SJCRH30 (cell line): ENCODE data around the gene UNC45A. TPM values are rescaled to one million over a fixed set of nuclear protein-coding genes. Genes with fewer than 3 reads are reported as not detected.

Source experiments
- DNase-seq, 2 experiments: peaks; one replicate each; pipeline ENCODE4 v3.0.0-alpha.2; 2015 to 2020
- H3K27ac ChIP-seq: fragments of 250-450 bp; sonication (Bioruptor Pico); 2 replicates; pipeline ENCODE4 v1.5.1; 2020; ENCODE audit warnings: mild to moderate bottlenecking, moderate library complexity
- H3K27me3 ChIP-seq: fragments of 250-450 bp; sonication (Bioruptor Pico); 2 replicates; pipeline ENCODE4 v1.5.1; 2020; ENCODE audit warnings: mild to moderate bottlenecking, moderate library complexity
- H3K36me3 ChIP-seq: fragments of 250-450 bp; sonication (Bioruptor Pico); 2 replicates; pipeline ENCODE4 v1.5.1; 2020; ENCODE audit warnings: mild to moderate bottlenecking, moderate library complexity
- H3K4me1 ChIP-seq: fragments of 250-450 bp; sonication (Bioruptor Pico); 2 replicates; pipeline ENCODE4 v1.5.1; 2020; ENCODE audit warnings: mild to moderate bottlenecking, moderate library complexity
- H3K4me3 ChIP-seq: fragments of 250-450 bp; sonication (Bioruptor Pico); 2 replicates; pipeline ENCODE4 v1.5.1; 2020; ENCODE audit warnings: mild to moderate bottlenecking, moderate library complexity
- H3K9me3 ChIP-seq: fragments of 250-450 bp; sonication (Bioruptor Pico); replicated peaks from 2 replicates; pipeline ENCODE4 v1.5.1; 2020; ENCODE audit warnings: mild to moderate bottlenecking, moderate library complexity
- total RNA-seq: library from RNA; depleted of rRNA; stranded (reverse); fragments of >200 nt; shearing (Covaris generic); gene quantifications from 2 replicates; pipeline ENCODE4 v1.2.3, GENCODE V29; 2014; rRNA removed

Gene UNC45A, protein sequence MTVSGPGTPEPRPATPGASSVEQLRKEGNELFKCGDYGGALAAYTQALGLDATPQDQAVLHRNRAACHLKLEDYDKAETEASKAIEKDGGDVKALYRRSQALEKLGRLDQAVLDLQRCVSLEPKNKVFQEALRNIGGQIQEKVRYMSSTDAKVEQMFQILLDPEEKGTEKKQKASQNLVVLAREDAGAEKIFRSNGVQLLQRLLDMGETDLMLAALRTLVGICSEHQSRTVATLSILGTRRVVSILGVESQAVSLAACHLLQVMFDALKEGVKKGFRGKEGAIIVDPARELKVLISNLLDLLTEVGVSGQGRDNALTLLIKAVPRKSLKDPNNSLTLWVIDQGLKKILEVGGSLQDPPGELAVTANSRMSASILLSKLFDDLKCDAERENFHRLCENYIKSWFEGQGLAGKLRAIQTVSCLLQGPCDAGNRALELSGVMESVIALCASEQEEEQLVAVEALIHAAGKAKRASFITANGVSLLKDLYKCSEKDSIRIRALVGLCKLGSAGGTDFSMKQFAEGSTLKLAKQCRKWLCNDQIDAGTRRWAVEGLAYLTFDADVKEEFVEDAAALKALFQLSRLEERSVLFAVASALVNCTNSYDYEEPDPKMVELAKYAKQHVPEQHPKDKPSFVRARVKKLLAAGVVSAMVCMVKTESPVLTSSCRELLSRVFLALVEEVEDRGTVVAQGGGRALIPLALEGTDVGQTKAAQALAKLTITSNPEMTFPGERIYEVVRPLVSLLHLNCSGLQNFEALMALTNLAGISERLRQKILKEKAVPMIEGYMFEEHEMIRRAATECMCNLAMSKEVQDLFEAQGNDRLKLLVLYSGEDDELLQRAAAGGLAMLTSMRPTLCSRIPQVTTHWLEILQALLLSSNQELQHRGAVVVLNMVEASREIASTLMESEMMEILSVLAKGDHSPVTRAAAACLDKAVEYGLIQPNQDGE
- 40.7 and 42.4 TPM in 2 replicates for total RNA-seq

DNA sequence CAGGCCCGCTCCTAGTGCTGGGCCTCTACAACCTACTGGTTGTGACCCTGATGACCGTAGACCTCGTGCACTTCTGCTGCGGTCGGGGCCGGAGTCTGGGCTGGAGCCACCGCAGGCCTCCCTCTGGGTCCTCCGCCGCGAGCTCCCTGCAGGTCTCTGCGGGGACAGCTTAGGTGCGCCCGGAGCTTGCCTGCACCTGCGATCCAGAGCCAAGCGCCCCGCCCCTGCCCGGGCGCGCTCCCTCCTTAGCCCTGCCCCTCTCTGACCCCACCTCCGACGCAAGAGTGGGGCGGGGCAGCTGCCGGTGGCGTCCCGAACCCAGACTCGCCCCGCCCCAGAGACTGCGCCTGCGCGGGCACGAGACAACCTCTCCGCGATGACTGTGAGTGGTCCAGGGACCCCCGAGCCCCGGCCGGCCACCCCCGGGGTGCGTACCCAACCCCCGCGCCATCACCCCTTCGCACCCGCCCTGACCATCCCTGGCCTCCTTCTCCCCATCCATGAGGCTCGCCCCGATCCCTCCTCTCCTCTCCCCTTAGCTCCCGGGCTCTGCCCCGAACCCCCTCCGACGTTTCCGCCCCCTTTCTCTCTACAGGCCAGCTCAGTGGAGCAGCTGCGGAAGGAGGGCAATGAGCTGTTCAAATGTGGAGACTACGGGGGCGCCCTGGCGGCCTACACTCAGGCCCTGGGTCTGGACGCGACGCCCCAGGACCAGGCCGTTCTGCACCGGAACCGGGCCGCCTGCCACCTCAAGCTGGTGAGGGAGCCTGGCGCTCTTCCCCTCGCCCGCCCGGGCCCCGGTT is at the start of gene UNC45A:
UNC45A (plus strand) TSS at position 337 of the 803 bp plus-strand sequence; CDS start at position 377, 40 bp downstream.
- Histone ChIP-seq H3K9me3 (no peaks in the 10 kb centered on the region), H3K4me3 (peak within 1 kb of the TSS; percentile 93), H3K27me3 (no peaks in the 10 kb centered on the region), H3K27ac (peak within 1 kb of the TSS; percentile 64), H3K4me1 (peaks cover 11% of the 10 kb centered on the region), H3K36me3 (peaks cover 20% of the 10 kb centered on the region)
- peak; percentile 91 to 92 for DNase-seq

DNA sequence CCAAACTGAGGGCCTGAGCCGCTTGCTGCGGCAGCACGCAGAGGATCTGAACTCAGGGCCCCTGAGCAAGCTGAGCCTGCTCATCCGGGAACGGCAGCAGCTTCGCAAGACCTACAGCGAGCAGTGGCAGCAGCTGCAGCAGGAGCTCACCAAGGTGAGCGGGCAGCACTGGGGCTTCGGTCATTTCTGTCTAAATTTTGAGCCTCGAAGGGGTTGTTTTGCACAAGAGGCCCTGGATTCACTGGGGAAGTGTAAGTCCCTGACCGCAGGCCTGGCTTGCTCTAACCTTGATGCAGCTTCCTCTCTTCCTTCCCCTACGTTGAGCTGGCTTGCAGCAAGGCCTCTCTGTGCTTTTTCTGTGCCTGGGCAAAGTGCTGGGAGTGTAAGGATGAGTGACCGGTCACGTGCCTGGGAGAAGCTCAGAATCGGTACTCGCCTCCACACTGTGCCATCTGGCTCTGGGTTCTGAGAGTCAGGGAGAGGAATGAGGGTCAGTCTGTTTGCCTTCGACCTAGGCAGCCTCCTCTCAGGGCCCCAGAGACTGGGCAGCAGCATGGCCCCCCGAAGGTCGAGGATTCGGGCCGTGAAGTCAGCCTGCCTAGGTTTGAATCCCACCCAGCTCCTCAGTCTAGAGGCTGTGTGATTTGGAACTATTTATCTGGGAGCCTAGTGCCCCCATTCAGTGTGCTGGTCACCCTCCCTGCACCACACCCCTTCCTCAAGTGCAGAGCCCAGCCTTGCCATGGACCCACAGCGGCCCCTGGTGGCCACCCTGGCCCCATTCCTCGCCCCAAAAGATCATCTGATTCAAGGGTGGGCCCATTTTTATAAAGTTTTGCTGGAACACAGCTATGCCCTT is 49.4 kb upstream of the UNC45A start:
- Histone ChIP-seq H3K36me3 (no peaks in the 10 kb centered on the region), H3K4me3 (no peak overlapping the region), H3K9me3 (no peaks in the 10 kb centered on the region), H3K27ac (no peak overlapping the region), H3K27me3 (peaks cover 5% of the 10 kb centered on the region; the same call in 1 of the 2 replicates), H3K4me1 (peaks cover 3% of the 10 kb centered on the region; the same call in 1 of the 2 replicates)
- DNase-seq: peak; percentile 74 to 83

DNA sequence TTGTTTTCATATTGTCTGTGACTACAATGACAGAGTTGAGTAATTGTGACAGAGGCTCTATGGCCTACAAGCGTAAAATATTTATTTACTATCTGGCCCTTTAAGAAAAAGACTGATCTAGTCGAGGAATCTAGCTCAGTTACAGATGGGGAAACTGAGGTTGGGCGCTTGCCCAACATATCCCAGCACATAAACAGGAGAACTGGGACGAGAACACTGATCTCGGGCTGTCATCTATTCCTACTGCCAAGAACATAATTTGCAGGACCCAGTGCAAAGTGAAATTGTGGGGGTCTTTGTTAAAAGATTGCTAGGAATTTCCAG is 48.8 kb upstream of the UNC45A start:
- DNase-seq: no peak
- H3K27me3 ChIP-seq: peaks cover 11% of the 10 kb centered on the region; the same call in 1 of the 2 replicates
- H3K9me3 ChIP-seq: no peaks in the 10 kb centered on the region
- H3K36me3 ChIP-seq: no peaks in the 10 kb centered on the region
- no peak overlapping the region for H3K27ac ChIP-seq
- H3K4me1 ChIP-seq: peaks cover 3% of the 10 kb centered on the region; the same call in 1 of the 2 replicates
- no peak overlapping the region for H3K4me3 ChIP-seq

DNA sequence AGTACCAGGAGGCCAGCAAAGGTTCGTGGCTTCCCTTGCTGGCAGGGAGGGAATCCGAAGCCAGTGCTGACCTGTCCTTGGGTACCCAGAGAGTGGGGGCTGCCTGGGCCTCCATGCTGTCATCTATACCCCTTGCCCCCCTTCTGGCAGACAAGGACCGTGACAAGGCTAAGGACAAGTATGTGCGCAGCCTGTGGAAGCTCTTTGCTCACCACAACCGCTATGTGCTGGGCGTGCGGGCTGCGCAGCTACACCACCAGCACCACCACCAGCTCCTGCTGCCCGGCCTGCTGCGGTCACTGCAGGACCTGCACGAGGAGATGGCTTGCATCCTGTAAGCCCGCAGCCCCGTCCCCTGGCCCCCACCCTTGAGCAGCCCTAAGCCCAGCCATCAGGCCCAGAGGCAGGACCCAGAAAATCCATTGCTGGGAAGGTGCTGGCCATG is 48.0 kb upstream of the UNC45A start:
- H3K36me3 ChIP-seq: no peaks in the 10 kb centered on the region

DNA sequence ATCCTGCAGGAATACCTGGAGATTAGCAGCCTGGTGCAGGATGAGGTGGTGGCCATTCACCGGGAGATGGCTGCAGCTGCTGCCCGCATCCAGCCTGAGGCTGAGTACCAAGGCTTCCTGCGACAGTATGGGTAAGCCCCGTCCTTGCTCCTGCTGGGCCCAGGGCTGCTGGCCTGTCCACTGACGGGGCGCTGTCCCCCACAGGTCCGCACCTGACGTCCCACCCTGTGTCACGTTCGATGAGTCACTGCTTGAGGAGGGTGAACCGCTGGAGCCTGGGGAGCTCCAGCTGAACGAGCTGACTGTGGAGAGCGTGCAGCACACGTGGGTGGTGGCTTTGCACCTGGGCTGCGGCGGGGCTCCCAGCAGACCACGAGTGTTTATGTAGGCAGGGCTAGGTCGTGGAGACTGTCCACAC is 45.8 kb upstream of the UNC45A start:
- no peak for DNase-seq
- H3K4me3 ChIP-seq: no peak overlapping the region
- no peak overlapping the region for H3K27ac ChIP-seq
- no peaks in the 10 kb centered on the region for H3K36me3 ChIP-seq
- H3K27me3 ChIP-seq: peaks cover 11% of the 10 kb centered on the region; the same call in 1 of the 2 replicates
- H3K4me1 ChIP-seq: peaks cover 3% of the 10 kb centered on the region; the same call in 1 of the 2 replicates
- H3K9me3 ChIP-seq: no peaks in the 10 kb centered on the region

More for the DNA sequence above, 48.0 kb upstream of the UNC45A start:
- Histone ChIP-seq H3K27ac (no peak overlapping the region), H3K27me3 (peaks cover 11% of the 10 kb centered on the region; the same call in 1 of the 2 replicates), H3K4me1 (peaks cover 3% of the 10 kb centered on the region; the same call in 1 of the 2 replicates), H3K9me3 (no peaks in the 10 kb centered on the region), H3K4me3 (no peak overlapping the region)
- no peak for DNase-seq

DNA sequence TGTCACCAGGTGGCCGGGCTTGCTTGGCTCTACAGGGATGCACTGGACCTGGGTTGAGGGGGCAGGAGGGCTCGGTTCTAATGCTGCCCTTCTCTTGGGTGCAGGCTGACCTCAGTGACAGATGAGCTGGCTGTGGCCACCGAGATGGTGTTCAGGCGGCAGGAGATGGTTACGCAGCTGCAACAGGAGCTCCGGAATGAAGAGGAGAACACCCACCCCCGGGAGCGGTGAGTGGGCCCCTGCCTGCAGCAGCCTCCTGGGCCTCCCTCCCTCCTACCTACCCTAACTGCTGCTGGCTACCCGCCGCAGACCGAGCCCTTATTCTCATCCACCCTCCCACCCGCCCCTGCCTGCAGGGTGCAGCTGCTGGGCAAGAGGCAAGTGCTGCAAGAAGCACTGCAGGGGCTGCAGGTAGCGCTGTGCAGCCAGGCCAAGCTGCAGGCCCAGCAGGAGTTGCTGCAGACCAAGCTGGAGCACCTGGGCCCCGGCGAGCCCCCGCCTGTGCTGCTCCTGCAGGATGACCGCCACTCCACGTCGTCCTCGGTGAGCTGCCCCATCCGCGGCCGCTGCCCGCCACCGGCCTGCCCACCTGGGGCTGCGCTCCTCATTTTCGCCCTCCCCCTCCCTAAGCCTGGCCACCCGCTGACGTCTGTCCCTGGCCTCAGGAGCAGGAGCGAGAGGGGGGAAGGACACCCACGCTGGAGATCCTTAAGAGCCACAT is 45.2 kb upstream of the UNC45A start:
- Histone ChIP-seq H3K4me1 (peaks cover 3% of the 10 kb centered on the region; the same call in 1 of the 2 replicates), H3K9me3 (no peaks in the 10 kb centered on the region), H3K4me3 (no peak overlapping the region), H3K27me3 (peaks cover 11% of the 10 kb centered on the region; the same call in 1 of the 2 replicates), H3K27ac (no peak overlapping the region), H3K36me3 (no peaks in the 10 kb centered on the region)
- peak in 1 of 2 experiments; percentile 36 for DNase-seq

DNA sequence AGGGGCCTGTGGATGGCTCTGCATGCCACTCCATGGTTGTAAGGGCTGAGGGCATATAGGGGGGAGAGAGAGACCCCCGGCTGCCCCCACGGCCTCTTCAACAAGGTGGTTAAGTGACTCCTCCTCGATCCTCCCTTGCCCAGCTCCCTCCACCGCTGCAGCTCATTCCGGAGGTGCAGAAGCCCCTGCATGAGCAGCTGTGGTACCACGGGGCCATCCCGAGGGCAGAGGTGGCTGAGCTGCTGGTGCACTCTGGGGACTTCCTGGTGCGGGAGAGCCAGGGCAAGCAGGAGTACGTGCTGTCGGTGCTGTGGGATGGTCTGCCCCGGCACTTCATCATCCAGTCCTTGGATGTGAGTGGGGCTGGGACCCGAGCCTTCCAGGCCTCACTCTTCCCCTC is 44.2 kb upstream of the UNC45A start:
- no peaks in the 10 kb centered on the region for H3K36me3 ChIP-seq
- no peak overlapping the region for H3K27ac ChIP-seq
- H3K4me3 ChIP-seq: no peak overlapping the region
- peaks cover 3% of the 10 kb centered on the region; the same call in 1 of the 2 replicates for H3K4me1 ChIP-seq
- peaks cover 11% of the 10 kb centered on the region; the same call in 1 of the 2 replicates for H3K27me3 ChIP-seq
- no peak for DNase-seq
- no peaks in the 10 kb centered on the region for H3K9me3 ChIP-seq

DNA sequence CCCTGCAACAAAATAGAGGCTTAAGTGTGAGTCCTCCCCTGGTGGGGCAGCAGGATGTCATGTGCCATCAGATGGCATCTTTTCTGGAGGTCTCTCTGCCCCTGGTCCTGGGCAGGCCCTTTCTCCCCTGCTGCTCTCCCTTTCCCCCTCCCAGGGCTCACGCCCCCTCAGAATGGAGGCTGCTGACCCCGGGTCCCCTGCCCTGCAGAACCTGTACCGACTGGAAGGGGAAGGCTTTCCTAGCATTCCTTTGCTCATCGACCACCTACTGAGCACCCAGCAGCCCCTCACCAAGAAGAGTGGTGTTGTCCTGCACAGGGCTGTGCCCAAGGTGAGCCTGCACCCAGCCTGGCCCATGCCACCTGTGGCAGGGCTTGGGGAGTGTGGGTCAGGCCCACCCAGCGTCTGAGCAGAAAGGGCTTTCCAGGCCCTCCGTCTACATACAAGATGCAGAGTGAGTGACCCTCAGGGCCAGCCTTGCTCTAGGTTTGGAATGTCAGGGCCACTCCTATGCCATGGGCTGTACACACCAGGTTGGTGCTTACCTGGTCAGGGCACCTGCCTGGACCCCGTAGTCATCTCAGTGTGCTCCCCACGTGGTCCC is 43.6 kb upstream of the UNC45A start:
- H3K27ac ChIP-seq: no peak overlapping the region
- no peak for DNase-seq
- H3K9me3 ChIP-seq: no peaks in the 10 kb centered on the region
- H3K4me3 ChIP-seq: no peak overlapping the region
- H3K4me1 ChIP-seq: peaks cover 3% of the 10 kb centered on the region; the same call in 1 of the 2 replicates
- peaks cover 12% of the 10 kb centered on the region; the same call in 1 of the 2 replicates for H3K27me3 ChIP-seq
- H3K36me3 ChIP-seq: no peaks in the 10 kb centered on the region

DNA sequence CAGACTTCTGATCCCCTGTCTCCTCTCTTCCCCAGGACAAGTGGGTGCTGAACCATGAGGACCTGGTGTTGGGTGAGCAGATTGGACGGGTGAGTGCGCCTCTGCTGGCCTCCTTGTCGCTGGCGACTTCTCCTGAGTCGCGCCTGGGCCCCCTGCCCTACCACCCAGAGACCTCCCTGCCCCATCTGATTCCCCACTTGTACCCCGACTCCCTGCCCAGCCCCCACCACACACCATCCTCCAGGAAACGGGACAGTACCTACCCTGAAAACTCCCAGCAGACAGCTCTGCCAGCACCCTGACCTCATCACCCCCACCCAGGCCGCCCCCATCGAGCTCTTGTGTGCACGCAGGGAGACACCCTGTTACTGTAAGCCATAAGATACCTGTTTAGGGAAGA is 43.1 kb upstream of the UNC45A start:
- Histone ChIP-seq H3K27me3 (peaks cover 15% of the 10 kb centered on the region; the same call in 1 of the 2 replicates), H3K27ac (no peak overlapping the region), H3K4me3 (no peak overlapping the region), H3K4me1 (peaks cover 3% of the 10 kb centered on the region; the same call in 1 of the 2 replicates), H3K36me3 (no peaks in the 10 kb centered on the region), H3K9me3 (no peaks in the 10 kb centered on the region)
- DNase-seq: no peak

DNA sequence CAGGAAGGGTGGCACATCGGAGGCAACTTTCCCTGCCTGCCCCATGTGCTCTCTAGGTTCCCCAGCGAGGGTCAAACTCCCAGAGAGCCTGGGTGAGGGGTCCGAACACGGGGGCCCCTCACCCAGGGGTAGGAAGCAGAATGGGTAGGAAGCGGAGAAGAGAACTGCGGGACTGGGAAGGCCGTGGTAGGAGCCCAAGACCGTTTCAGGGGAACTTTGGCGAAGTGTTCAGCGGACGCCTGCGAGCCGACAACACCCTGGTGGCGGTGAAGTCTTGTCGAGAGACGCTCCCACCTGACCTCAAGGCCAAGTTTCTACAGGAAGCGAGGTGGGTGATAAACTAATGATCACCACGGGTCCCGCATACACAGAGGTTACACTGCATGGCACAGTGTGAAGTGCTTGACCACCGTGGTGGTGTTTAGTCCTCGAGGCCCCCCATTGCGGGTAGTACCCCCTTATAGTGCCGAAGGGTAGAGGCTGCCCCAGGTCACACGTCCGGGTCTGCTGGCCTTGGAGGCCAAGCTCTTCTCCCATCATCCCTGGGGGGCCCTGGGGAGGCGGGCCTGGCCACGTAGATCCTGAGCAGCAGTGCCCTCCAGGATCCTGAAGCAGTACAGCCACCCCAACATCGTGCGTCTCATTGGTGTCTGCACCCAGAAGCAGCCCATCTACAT is 42.4 kb upstream of the UNC45A start:
- H3K27ac ChIP-seq: no peak overlapping the region
- H3K4me3 ChIP-seq: peak overlapping the region; percentile 33; the same call in 1 of the 2 replicates
- DNase-seq: no peak
- H3K27me3 ChIP-seq: peaks cover 15% of the 10 kb centered on the region; the same call in 1 of the 2 replicates
- no peaks in the 10 kb centered on the region for H3K9me3 ChIP-seq
- no peaks in the 10 kb centered on the region for H3K36me3 ChIP-seq
- peaks cover 3% of the 10 kb centered on the region; the same call in 1 of the 2 replicates for H3K4me1 ChIP-seq

DNA sequence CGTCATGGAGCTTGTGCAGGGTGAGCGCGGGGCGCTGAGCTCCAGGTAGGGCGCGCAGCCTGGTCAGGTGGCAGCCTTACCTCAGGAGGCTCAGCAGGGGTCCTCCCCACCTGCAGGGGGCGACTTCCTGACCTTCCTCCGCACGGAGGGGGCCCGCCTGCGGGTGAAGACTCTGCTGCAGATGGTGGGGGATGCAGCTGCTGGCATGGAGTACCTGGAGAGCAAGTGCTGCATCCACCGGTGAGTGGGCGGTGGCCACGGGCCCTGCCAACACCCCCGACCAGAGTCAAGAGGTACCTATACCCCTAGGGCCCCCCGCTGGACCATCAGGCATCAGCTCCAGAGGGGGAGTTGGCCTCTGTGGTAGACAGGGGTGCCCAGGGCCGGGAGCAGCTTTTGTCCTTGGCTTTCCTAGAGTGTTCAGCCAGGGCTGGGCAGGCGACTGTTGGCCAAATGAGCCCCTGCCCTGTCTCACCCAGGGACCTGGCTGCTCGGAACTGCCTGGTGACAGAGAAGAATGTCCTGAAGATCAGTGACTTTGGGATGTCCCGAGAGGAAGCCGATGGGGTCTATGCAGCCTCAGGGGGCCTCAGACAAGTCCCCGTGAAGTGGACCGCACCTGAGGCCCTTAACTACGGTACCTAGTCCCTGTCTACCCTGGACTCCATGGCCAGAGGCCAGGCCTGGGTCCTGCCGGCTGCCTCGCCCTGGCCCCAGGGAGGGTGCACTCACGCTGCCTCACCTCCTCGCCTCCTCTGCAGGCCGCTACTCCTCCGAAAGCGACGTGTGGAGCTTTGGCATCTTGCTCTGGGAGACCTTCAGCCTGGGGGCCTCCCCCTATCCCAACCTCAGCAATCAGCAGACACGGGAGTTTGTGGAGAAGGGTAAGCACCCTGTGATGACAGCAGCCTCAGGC is 41.7 kb upstream of the UNC45A start:
- Histone ChIP-seq H3K27me3 (peaks cover 15% of the 10 kb centered on the region; the same call in 1 of the 2 replicates), H3K27ac (no peak overlapping the region), H3K9me3 (no peaks in the 10 kb centered on the region), H3K4me3 (peak overlapping the region; percentile 33), H3K36me3 (no peaks in the 10 kb centered on the region), H3K4me1 (peaks cover 3% of the 10 kb centered on the region; the same call in 1 of the 2 replicates)
- DNase-seq: no peak
